Activated T-helper 2 cell treated with anti-CD3 and anti-CD28 coated beads, Interferon-gamma antibody, Interleukin-2, Interleukin-4, amounts not matched to agents 10 μg/mL and 5 μg/mL and 100 μg/mL, durations not matched to agents 14 hours and 24 hours and 36 hours (primary cell): ENCODE data around the gene ARL17A. TPM values are rescaled to one million over a fixed set of nuclear protein-coding genes. Genes with fewer than 3 reads are reported as not detected.
"Not testable (repeated sequence)": the region's sequence is repeated elsewhere in the genome, so short reads cannot be mapped to it uniquely, and the experiment has no call there.

Experiments used
- DNase-seq: peaks from one replicate; pipeline ENCODE4 v3.0.0; 2021; ENCODE audit warnings: low spot score
- H3K27ac Mint-ChIP-seq: one replicate; pipeline ENCODE4 v1.8.0; 2021; ENCODE audit warnings: mixed read lengths
- H3K27me3 Mint-ChIP-seq: one replicate; pipeline ENCODE4 v1.8.0; 2021; ENCODE audit warnings: low read depth, mixed read lengths
- H3K36me3 Mint-ChIP-seq: one replicate; pipeline ENCODE4 v1.8.0; 2021; ENCODE audit warnings: low read depth, mixed read lengths
- H3K4me1 Mint-ChIP-seq: one replicate; pipeline ENCODE4 v1.8.0; 2021; ENCODE audit warnings: low read depth, mixed read lengths
- H3K4me3 Mint-ChIP-seq: one replicate; pipeline ENCODE4 v1.8.0; 2021; ENCODE audit warnings: low read depth, mild to moderate bottlenecking, moderate library complexity, mixed read lengths
- H3K9me3 Mint-ChIP-seq: one replicate; pipeline ENCODE4 v1.8.0; 2021; ENCODE audit warnings: mixed read lengths
- intact Hi-C: fragments of 100-400 bp; cut with micrococcal nuclease; formaldehyde crosslinking; loops from one replicate; pipeline ENCODE4 v1.15.1; 2023
- total RNA-seq: library from RNA; stranded (reverse); gene quantifications from 2 replicates; pipeline ENCODE4 v1.2.3, GENCODE V29; 2022

The ARL17A gene
- total RNA-seq, 1 donor from 2014 or later: 24.6 TPM

GRCh38 chr17:46492021-46492420, 87.5 kb downstream of the ARL17A start:
- H3K36me3 Mint-ChIP-seq, DNase-seq, H3K27ac Mint-ChIP-seq, intact Hi-C loops, H3K27me3 Mint-ChIP-seq, H3K9me3 Mint-ChIP-seq, H3K4me3 Mint-ChIP-seq, H3K4me1 Mint-ChIP-seq: not testable (repeated sequence)

DNA sequence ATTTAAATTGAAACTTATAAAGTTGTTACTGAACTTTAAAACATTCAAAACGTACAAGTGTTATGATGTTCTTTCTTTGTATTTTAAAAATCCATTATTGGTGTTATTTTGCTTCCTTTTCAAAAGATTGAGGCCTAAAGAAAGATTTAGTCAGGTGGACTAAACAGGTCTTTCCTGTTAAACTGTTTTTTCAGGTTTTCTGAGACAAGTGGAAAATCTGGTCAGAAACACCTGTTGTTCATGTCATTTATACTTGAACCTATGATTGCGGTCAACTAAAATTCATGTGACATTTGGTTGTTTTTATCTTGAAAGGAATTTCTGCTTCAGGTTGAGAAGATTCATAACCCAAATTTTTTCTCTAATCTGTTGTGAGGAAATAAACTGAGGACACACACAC, 98.2 kb downstream of the ARL17A start:
- H3K4me3 Mint-ChIP-seq, H3K36me3 Mint-ChIP-seq, intact Hi-C loops, H3K9me3 Mint-ChIP-seq, H3K27ac Mint-ChIP-seq, H3K27me3 Mint-ChIP-seq, H3K4me1 Mint-ChIP-seq, DNase-seq: not testable (repeated sequence)

GRCh38 chr17:46478823-46479222, 100.7 kb downstream of the ARL17A start:
- H3K4me3 Mint-ChIP-seq, H3K36me3 Mint-ChIP-seq, intact Hi-C loops, H3K27ac Mint-ChIP-seq, H3K9me3 Mint-ChIP-seq, H3K27me3 Mint-ChIP-seq, H3K4me1 Mint-ChIP-seq, DNase-seq: not testable (repeated sequence)

DNA sequence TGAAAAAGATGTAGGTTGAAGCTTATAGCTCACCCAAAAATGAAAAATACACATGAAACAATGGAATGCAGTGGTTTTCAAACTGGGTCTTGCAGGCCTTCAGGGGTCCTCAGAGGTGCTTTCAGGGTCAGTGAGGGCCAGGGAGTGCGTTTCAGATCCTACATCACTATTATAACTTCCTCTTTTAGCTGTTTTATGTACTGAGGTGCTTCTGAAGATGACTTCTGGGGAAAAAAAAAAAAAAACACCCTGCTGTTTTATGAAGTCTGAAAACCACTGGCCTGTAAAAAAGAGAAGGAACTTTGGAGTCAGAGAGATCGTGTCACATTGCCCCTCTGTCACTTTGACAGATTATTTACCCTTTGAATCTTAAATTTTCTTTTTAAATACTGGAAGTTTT, 103.9 kb downstream of the ARL17A start:
- H3K9me3 Mint-ChIP-seq, DNase-seq, intact Hi-C loops, H3K36me3 Mint-ChIP-seq, H3K27me3 Mint-ChIP-seq, H3K4me3 Mint-ChIP-seq, H3K27ac Mint-ChIP-seq, H3K4me1 Mint-ChIP-seq: not testable (repeated sequence)

DNA sequence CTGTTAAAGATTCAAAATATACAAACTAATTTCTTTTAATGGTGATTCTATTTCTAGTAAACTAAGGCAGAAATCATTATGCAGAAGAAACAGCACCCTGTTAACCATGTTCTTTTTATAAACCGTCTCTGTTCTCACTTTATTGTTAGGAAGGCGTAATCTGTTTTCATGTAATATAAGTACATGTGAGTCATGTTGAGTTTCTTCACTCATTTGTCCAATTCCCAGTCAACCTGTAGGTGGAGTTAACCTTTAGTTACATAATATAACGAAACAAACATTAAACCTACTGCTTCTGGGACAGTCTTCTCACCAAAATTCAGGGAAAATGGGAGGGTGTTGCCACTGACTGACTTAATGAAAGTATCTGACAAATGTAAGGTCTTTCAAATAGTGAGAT, 105.0 kb downstream of the ARL17A start:
- H3K4me3 Mint-ChIP-seq, H3K4me1 Mint-ChIP-seq, H3K27ac Mint-ChIP-seq, H3K27me3 Mint-ChIP-seq, H3K9me3 Mint-ChIP-seq, intact Hi-C loops, H3K36me3 Mint-ChIP-seq, DNase-seq: not testable (repeated sequence)

GRCh38 chr17:46467618-46468017, 111.9 kb downstream of the ARL17A start:
- H3K4me1 Mint-ChIP-seq, H3K9me3 Mint-ChIP-seq, H3K4me3 Mint-ChIP-seq, intact Hi-C loops, DNase-seq, H3K36me3 Mint-ChIP-seq, H3K27me3 Mint-ChIP-seq, H3K27ac Mint-ChIP-seq: not testable (repeated sequence)

Other genes starting within 250 kb of the ARL17A start
- gene ARL17B, start 217.9 kb downstream of the ARL17A start, total RNA-seq: 12.8 and 15.6 TPM in 2 replicates
- 8.8 and 8.9 TPM in 2 replicates for gene LRRC37A2, start 67.2 kb downstream of the ARL17A start, total RNA-seq
- gene NSF, start 11.0 kb upstream of the ARL17A start, total RNA-seq: 27.9 and 30.9 TPM in 2 replicates
- gene WNT3, start 239.0 kb upstream of the ARL17A start, total RNA-seq: 0.07 TPM in 1 of 2 replicates, not detected in the other